HepG2 (cell line): Measurements from ENCODE around the gene ASTE1. TPM values are rescaled to one million over a fixed set of nuclear protein-coding genes. Genes with fewer than 3 reads are reported as not detected.

Experiments used
- ATAC-seq: fragments of 200-7000 bp; cut with Tn5 transposase; 3 replicates; pipeline ENCODE4 v1.9.1; 2020; ENCODE audit warnings: mild to moderate bottlenecking, moderate library complexity
- BruUV-seq: library from RNA; stranded (reverse); fragments of 400-500 nt; replicated peaks from 2 replicates; lab custom pipeline; 2021; lab: Mats Ljungman, UMichigan
- CTCF ChIA-PET: fragments of 300-600 bp; formaldehyde crosslinking; extraction: SDS; loops from one replicate; lab custom pipeline; 2021; ENCODE audit warnings: low total read pairs, inconsistent platforms, low intra/inter-chr PET ratio; lab: Yijun Ruan, JAX
- POLR2A ChIA-PET: fragments of 350-600 bp; sonication (Branson Sonifier 250); formaldehyde crosslinking; loops from one replicate; lab custom pipeline; 2020; ENCODE audit warnings: antibody characterized with exemption, inconsistent platforms; lab: Yijun Ruan, JAX
- DNase-seq: peaks from one replicate; pipeline ENCODE4 v3.0.0-alpha.2; 2015; ENCODE audit warnings: low spot score
- FAIRE-seq: peaks from 3 replicates; lab custom pipeline; 2011; peaks lifted over from hg19 to GRCh38; lab: Jason Lieb, UNC
- H2AFZ ChIP-seq: one replicate; pipeline ENCODE4 v1.6.1; 2011; ENCODE audit warnings: low read length, inconsistent platforms
- H3K27ac ChIP-seq: fragments of 300-600 bp; 3 replicates; pipeline ENCODE4 v1.8.0; 2011; ENCODE audit warnings: mixed run types, mild to moderate bottlenecking, mixed read lengths, low read length, inconsistent platforms; ENCODE audit not compliant: insufficient read depth; ENCODE audit errors: extremely low read length
- H3K27me3 ChIP-seq, 2 experiments: fragments of 200-600 bp in 1 of 2; 2 replicates in 1 of 2; 3 replicates in 1 of 2; pipeline versions ENCODE4 v1.6.0 to v1.8.0; 2011; ENCODE audit warnings: low read length in 2 of 2, mild to moderate bottlenecking in 2 of 2, moderate library complexity in 2 of 2, inconsistent platforms in 1 of 2; ENCODE audit not compliant: insufficient read depth in 2 of 2, control insufficient read depth in 1 of 2
- H3K36me3 ChIP-seq, 2 experiments: fragments of 200-600 bp in 1 of 2; replicated peaks in 1 of 2; 2 replicates in 1 of 2; 3 replicates in 1 of 2; pipeline versions ENCODE4 v1.5.1 to v1.8.0; 2011; ENCODE audit warnings: low read length in 2 of 2, inconsistent platforms in 1 of 2; ENCODE audit not compliant: insufficient read depth in 2 of 2, control insufficient read depth in 1 of 2
- H3K4me1 ChIP-seq: 2 replicates; pipeline ENCODE4 v1.5.1; 2012; ENCODE audit warnings: low read length, inconsistent platforms; ENCODE audit not compliant: insufficient read depth
- H3K4me2 ChIP-seq: 2 replicates; pipeline ENCODE4 v1.6.0; 2011; ENCODE audit warnings: low read depth, low read length, inconsistent platforms
- H3K4me3 ChIP-seq, 3 experiments: fragments of 200-600 bp in 1 of 3; sonication (generic), shearing (Covaris generic) in 1 of 3; replicated peaks in 1 of 3; 2 replicates each; pipeline ENCODE4 v1.5.1; 2011 to 2016; ENCODE audit warnings: low read length in 3 of 3, inconsistent platforms in 2 of 3, low read depth in 2 of 3, mild to moderate bottlenecking in 2 of 3, control low read depth in 1 of 3, mixed read lengths in 1 of 3; ENCODE audit not compliant: insufficient read depth in 1 of 3
- H3K79me2 ChIP-seq: one replicate; pipeline ENCODE4 v1.6.1; 2011; ENCODE audit warnings: low read length, inconsistent platforms; ENCODE audit not compliant: insufficient read depth
- H3K9ac ChIP-seq: 2 replicates; pipeline ENCODE4 v1.6.0; 2011; ENCODE audit warnings: mild to moderate bottlenecking, low read depth, low read length, inconsistent platforms; ENCODE audit not compliant: insufficient read depth
- H3K9me3 ChIP-seq: 2 replicates; pipeline ENCODE4 v1.5.1; 2012; ENCODE audit warnings: mild to moderate bottlenecking, low read length
- H4K20me1 ChIP-seq: 2 replicates; pipeline ENCODE4 v1.6.0; 2011; ENCODE audit warnings: inconsistent platforms, mild to moderate bottlenecking, low read length, moderate library complexity; ENCODE audit not compliant: insufficient read depth
- BRD4 ChIP-seq: sonication (generic); formaldehyde crosslinking; IDR thresholded peaks from 2 replicates; pipeline ENCODE4 v1.4.0; 2020; ENCODE audit warnings: missing genetic modification reagents
- CEBPZ ChIP-seq: IDR thresholded peaks from 2 replicates; pipeline ENCODE4 v1.6.1; 2012; ENCODE audit warnings: low read length, improper control_type of control experiment
- FOXC1 ChIP-seq: sonication (generic); formaldehyde crosslinking; IDR thresholded peaks from 2 replicates; pipeline ENCODE4 v1.8.0; 2022; ENCODE audit warnings: mild to moderate bottlenecking, missing genetic modification reagents, borderline replicate concordance
- KMT2A ChIP-seq: sonication (generic); formaldehyde crosslinking; IDR thresholded peaks from 2 replicates; pipeline ENCODE4 v1.4.0; 2020; ENCODE audit warnings: missing genetic modification reagents
- MATR3 ChIP-seq: sonication (generic); formaldehyde crosslinking; IDR thresholded peaks from 2 replicates; pipeline ENCODE4 v1.4.0; 2020; ENCODE audit warnings: missing genetic modification reagents
- PCBP2 ChIP-seq: fragments of 200-400 bp; formaldehyde crosslinking; optimal IDR thresholded peaks from 2 replicates; pipeline ENCODE3; 2018; ENCODE audit warnings: low read length, low read depth; ENCODE audit not compliant: poor library complexity, severe bottlenecking
- PHF20 ChIP-seq: sonication (generic); formaldehyde crosslinking; IDR thresholded peaks from 2 replicates; pipeline ENCODE4 v1.5.0; 2020; ENCODE audit warnings: mild to moderate bottlenecking, missing genetic modification reagents
- POLR2G ChIP-seq: fragments of 200-400 bp; formaldehyde crosslinking; IDR thresholded peaks from 2 replicates; pipeline ENCODE4 v1.6.1; 2018; ENCODE audit warnings: mild to moderate bottlenecking, low read depth, low read length, moderate library complexity
- SKIL ChIP-seq: sonication (generic); formaldehyde crosslinking; IDR thresholded peaks from 2 replicates; pipeline ENCODE4 v1.8.0; 2022; ENCODE audit warnings: missing genetic modification reagents, mild to moderate bottlenecking, moderate library complexity, borderline replicate concordance
- SRSF1 ChIP-seq: fragments of 200-400 bp; formaldehyde crosslinking; optimal IDR thresholded peaks from 2 replicates; pipeline ENCODE3; 2017; ENCODE audit warnings: mild to moderate bottlenecking, low read depth, low read length, moderate library complexity
- ZBTB7A ChIP-seq: sonication (generic); formaldehyde crosslinking; IDR thresholded peaks from 2 replicates; pipeline ENCODE4 v1.8.0; 2022; ENCODE audit warnings: mild to moderate bottlenecking, missing genetic modification reagents
- ZNF276 ChIP-seq: sonication (generic); formaldehyde crosslinking; IDR thresholded peaks from 2 replicates; pipeline ENCODE4 v1.4.0; 2020; ENCODE audit warnings: mild to moderate bottlenecking, low read depth, missing genetic modification reagents
- ZNF331 ChIP-seq: sonication (generic); formaldehyde crosslinking; IDR thresholded peaks from 2 replicates; pipeline ENCODE4 v1.4.0; 2020; ENCODE audit warnings: missing genetic modification reagents
- WGBS: methylation state at CpG from one replicate; pipeline ENCODE4 v1.1.6; 2017; ENCODE audit warnings: low lambda C conversion rate; 5-methylcytosine and 5-hydroxymethylcytosine counted together
- in situ Hi-C: cut with HindIII; loops from 2 replicates; pipeline ENCODE4 v1.10.0; 2017; ENCODE audit warnings: low pct_unique_long_range_greater_than_20kb; ENCODE audit not compliant: extremely low pct_ligation_motif_present
- intact Hi-C: fragments of 100-400 bp; cut with micrococcal nuclease; formaldehyde crosslinking; loops from one replicate; pipeline ENCODE4 v1.10.0; 2022; ENCODE audit not compliant: unreplicated experiment
- polyA plus RNA-seq, 8 experiments: library from polyadenylated mRNA; depleted of rRNA in 3 of 8; stranded (reverse) in 7 of 8; unstranded in 1 of 8; fragments of >200 nt; fragmentation: Illumina TruSeq in 4 of 8; extraction: Trizol in 4 of 8; gene quantifications; 2 replicates each; pipeline versions ENCODE4 v1.2.1 to v1.2.3, GENCODE V29; 2011 to 2016; ENCODE audit warnings: low read depth in 4 of 8, missing spikeins in 1 of 8, mixed read lengths in 1 of 8; ENCODE audit not compliant: insufficient read depth in 1 of 8
- total RNA-seq, 5 experiments: library from RNA; depleted of rRNA; stranded (reverse); fragments of >200 nt; fragmentation: Illumina TruSeq; extraction: Trizol; gene quantifications; 2 replicates each; pipeline ENCODE4 v1.2.3, GENCODE V29; 2016; ENCODE audit warnings: low read depth in 1 of 5
- TF ChIP-seq, protein P1 (sequence below): sonication (generic); formaldehyde crosslinking; IDR thresholded peaks from 2 replicates; pipeline ENCODE4 v1.4.0; 2020; ENCODE audit warnings: mild to moderate bottlenecking, missing genetic modification reagents
- TF ChIP-seq, protein P2 (sequence below): sonication (generic); formaldehyde crosslinking; IDR thresholded peaks from 2 replicates; pipeline ENCODE4 v1.8.1; 2022; ENCODE audit warnings: mild to moderate bottlenecking, missing genetic modification reagents

Gene ASTE1
- total and polyA plus RNA-seq, 2 of the 13 experiments (the other 11 are each of a cell fraction or from before 2014, with no cell fraction given) = 4.0 to 7.9 TPM

- intact Hi-C loops (no loop called here), in situ Hi-C loops (no loop called here)
- no peaks in the 10 kb centered on the region for H3K4me1 ChIP-seq
- H3K4me3 ChIP-seq = no peak overlapping the region
- H3K4me2 ChIP-seq = no peak overlapping the region
- no peak overlapping the region for H2AFZ ChIP-seq
- POLR2A ChIA-PET = no interaction called here
- no peak for FAIRE-seq
- no peak for ATAC-seq
- no peaks in the 10 kb centered on the region; a peak in 1 of 5 replicates for H3K27me3 ChIP-seq
- H3K79me2 ChIP-seq = no peaks in the 10 kb centered on the region
- H3K27ac ChIP-seq = no peak overlapping the region
- no peaks in the 10 kb centered on the region for H3K36me3 ChIP-seq
- no peak for DNase-seq
- no peaks in the 10 kb centered on the region for H4K20me1 ChIP-seq
- no TSS peak for BruUV-seq
- no peaks in the 10 kb centered on the region for H3K9me3 ChIP-seq
- CTCF ChIA-PET = no interaction called here
- 0% methylated on average over 2 of the region's 2 CpGs for WGBS
- no peak overlapping the region for H3K9ac ChIP-seq
- no peak for TF ChIP-seq FOXC1 (CRISPR knock-in tag)
- TF ChIP-seq PCBP2 = no peak
- no peak for TF ChIP-seq CEBPZ
- no peak for TF ChIP-seq SKIL (CRISPR knock-in tag)
- TF ChIP-seq SRSF1 = no peak
- TF ChIP-seq MATR3 (CRISPR knock-in tag) = no peak
- no peak for TF ChIP-seq PHF20 (CRISPR knock-in tag)
- TF ChIP-seq, protein P1, sequence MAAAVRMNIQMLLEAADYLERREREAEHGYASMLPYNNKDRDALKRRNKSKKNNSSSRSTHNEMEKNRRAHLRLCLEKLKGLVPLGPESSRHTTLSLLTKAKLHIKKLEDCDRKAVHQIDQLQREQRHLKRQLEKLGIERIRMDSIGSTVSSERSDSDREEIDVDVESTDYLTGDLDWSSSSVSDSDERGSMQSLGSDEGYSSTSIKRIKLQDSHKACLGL = no peak
- no peak for TF ChIP-seq ZBTB7A (CRISPR knock-in tag)
- TF ChIP-seq POLR2G = no peak
- no peak for TF ChIP-seq BRD4
- no peak for TF ChIP-seq KMT2A (CRISPR knock-in tag)
- TF ChIP-seq ZNF331 (CRISPR knock-in tag) = no peak
- TF ChIP-seq, protein P2, sequence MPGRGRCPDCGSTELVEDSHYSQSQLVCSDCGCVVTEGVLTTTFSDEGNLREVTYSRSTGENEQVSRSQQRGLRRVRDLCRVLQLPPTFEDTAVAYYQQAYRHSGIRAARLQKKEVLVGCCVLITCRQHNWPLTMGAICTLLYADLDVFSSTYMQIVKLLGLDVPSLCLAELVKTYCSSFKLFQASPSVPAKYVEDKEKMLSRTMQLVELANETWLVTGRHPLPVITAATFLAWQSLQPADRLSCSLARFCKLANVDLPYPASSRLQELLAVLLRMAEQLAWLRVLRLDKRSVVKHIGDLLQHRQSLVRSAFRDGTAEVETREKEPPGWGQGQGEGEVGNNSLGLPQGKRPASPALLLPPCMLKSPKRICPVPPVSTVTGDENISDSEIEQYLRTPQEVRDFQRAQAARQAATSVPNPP (CRISPR knock-in tag) = no peak
- TF ChIP-seq ZNF276 (CRISPR knock-in tag) = no peak
These were observed 46.2 kb upstream of the ASTE1 start for GRCh38 chr3:131072845-131073244.
